Measurements from ENCODE around the gene HOMER2. TPM values are rescaled to one million over a fixed set of nuclear protein-coding genes. Genes with fewer than 3 reads are reported as not detected.
A peak's percentile ranks its signal among the peaks of the same experiment; 100 is the strongest.

Gene HOMER2
- total and polyA plus RNA-seq, 8 donors, result 2.9 to 144 (median 70.7) TPM

DNA sequence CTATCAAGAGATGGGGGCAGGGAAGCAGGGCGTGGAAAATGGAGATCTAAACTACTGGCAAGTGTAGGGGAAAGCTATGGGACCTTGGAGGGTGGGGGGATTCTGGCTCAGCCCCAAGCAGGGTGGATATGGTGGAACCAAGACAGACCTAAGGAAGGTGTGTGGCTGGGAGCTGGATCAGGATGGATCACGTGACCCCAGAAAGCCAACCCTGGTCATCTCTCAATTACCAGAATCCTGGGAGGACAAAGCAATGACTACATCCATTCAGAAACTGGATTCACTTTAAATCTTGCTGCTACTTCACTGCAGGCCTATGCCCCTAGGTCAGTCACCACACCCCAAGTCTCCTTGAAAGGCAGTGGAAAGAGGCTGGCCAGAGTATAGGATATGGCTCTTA lies 74.7 kb downstream of the HOMER2 start:
- TF ChIP-seq POLR2AphosphoS5 (IDR thresholded peaks at IDR 0.05), result no peak
- TF ChIP-seq POLR2A (IDR thresholded peaks at IDR 0.05), result no peak
- TF ChIP-seq, protein P1, sequence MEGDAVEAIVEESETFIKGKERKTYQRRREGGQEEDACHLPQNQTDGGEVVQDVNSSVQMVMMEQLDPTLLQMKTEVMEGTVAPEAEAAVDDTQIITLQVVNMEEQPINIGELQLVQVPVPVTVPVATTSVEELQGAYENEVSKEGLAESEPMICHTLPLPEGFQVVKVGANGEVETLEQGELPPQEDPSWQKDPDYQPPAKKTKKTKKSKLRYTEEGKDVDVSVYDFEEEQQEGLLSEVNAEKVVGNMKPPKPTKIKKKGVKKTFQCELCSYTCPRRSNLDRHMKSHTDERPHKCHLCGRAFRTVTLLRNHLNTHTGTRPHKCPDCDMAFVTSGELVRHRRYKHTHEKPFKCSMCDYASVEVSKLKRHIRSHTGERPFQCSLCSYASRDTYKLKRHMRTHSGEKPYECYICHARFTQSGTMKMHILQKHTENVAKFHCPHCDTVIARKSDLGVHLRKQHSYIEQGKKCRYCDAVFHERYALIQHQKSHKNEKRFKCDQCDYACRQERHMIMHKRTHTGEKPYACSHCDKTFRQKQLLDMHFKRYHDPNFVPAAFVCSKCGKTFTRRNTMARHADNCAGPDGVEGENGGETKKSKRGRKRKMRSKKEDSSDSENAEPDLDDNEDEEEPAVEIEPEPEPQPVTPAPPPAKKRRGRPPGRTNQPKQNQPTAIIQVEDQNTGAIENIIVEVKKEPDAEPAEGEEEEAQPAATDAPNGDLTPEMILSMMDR (IDR thresholded peaks at IDR 0.05), result no peak
- no peak for TF ChIP-seq EP300 (IDR thresholded peaks at IDR 0.05)
- Histone ChIP-seq H3K27ac (no peak overlapping the region), H3K36me3 (peaks cover 3 to 28% (median 24%) of the 10 kb centered on the region in 4 donors), H3K27me3 (no peaks in the 10 kb centered on the region), H3K4me1 (no peaks in the 10 kb centered on the region), H3K4me3 (no peak overlapping the region), H3K9me3 (no peaks in the 10 kb centered on the region)
- intact Hi-C loops (cut with DNase I; ENCODE audit: low total_unique reads), result no loop called here
- 83 to 98% (median 89%) methylated on average over 2 of the region's 2 CpGs for WGBS, 5 donors
- no peak for DNase-seq

- no peaks in the 10 kb centered on the region for H3K9me3 ChIP-seq
- H3K27ac ChIP-seq, result no peak overlapping the region
- peaks cover 5 to 39% (median 29%) of the 10 kb centered on the region in 4 donors for H3K36me3 ChIP-seq
- H3K4me1 ChIP-seq, result peaks cover 0 to 13% (median 0%) of the 10 kb centered on the region in 4 donors
- H3K4me3 ChIP-seq, result no peak overlapping the region
- TF ChIP-seq POLR2AphosphoS5 (IDR thresholded peaks at IDR 0.05) (no peak), POLR2A (IDR thresholded peaks at IDR 0.05) (no peak), EP300 (IDR thresholded peaks at IDR 0.05) (no peak)
- TF ChIP-seq, protein P1 (IDR thresholded peaks at IDR 0.05), result no peak
- no peaks in the 10 kb centered on the region for H3K27me3 ChIP-seq
- DNase-seq, result no peak
- intact Hi-C loops (cut with DNase I; ENCODE audit: low total_unique reads), result no loop called here
- 90 to 95% (median 93%) methylated on average over 7 of the region's 7 CpGs for WGBS, 5 donors
Measured at GRCh38 chr15:82875411-82876003, 77.0 kb downstream of the HOMER2 start.

DNA sequence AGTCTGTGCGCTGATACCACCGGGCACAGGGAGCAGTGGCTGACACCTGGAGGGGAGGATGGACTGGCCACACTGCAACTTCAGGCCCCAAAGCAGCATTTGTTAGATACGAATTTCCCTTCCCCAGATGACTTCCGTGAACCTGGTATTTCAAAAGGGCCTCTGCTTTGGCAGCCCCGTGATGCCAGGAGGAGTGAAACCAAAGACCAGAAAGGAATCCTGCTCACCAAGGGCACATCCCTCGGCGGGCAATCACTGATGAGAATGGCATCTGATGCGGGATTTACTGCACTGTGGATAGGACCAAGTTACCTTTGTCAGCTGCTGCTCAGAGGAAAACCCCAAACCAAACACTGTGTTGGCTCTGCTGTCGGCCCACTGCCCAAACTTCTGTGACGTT lies 77.6 kb downstream of the HOMER2 start:
- Histone ChIP-seq H3K4me1 (peaks cover 0 to 13% (median 0%) of the 10 kb centered on the region in 4 donors), H3K27me3 (no peaks in the 10 kb centered on the region), H3K36me3 (peaks cover 5 to 39% (median 29%) of the 10 kb centered on the region in 4 donors), H3K9me3 (no peaks in the 10 kb centered on the region), H3K4me3 (no peak overlapping the region), H3K27ac (no peak overlapping the region)
- TF ChIP-seq POLR2A (IDR thresholded peaks at IDR 0.05), result no peak
- TF ChIP-seq, protein P1 (IDR thresholded peaks at IDR 0.05), result no peak
- TF ChIP-seq POLR2AphosphoS5 (IDR thresholded peaks at IDR 0.05), result no peak
- TF ChIP-seq EP300 (IDR thresholded peaks at IDR 0.05), result no peak
- WGBS, 5 donors, result 77 to 95% (median 85%) methylated on average over 10 of the region's 10 CpGs
- intact Hi-C loops (cut with DNase I; ENCODE audit: low total_unique reads), result no loop called here
- peak in 1 of 2 donors; percentile 14 for DNase-seq

GRCh38 chr15:82874267-82874666 lies 78.3 kb downstream of the HOMER2 start:
- Histone ChIP-seq H3K27ac (no peak overlapping the region), H3K9me3 (no peaks in the 10 kb centered on the region), H3K27me3 (no peaks in the 10 kb centered on the region), H3K36me3 (peaks cover 5 to 39% (median 29%) of the 10 kb centered on the region in 4 donors), H3K4me1 (peaks cover 0 to 13% (median 0%) of the 10 kb centered on the region in 4 donors), H3K4me3 (no peak overlapping the region)
- no peak for DNase-seq
- intact Hi-C loops (cut with DNase I; ENCODE audit: low total_unique reads), result no loop called here
- TF ChIP-seq POLR2A (IDR thresholded peaks at IDR 0.05) (no peak), POLR2AphosphoS5 (IDR thresholded peaks at IDR 0.05) (no peak), EP300 (IDR thresholded peaks at IDR 0.05) (no peak)
- TF ChIP-seq, protein P1 (IDR thresholded peaks at IDR 0.05), result no peak
- WGBS, 5 donors, result 62 to 87% (median 77%) methylated on average over 1 of the region's 1 CpG

Data from stomach (tissue), 9 donors.